Psoas muscle (tissue), 8 donors: ENCODE data around the gene TGM3. TPM values are rescaled to one million over a fixed set of nuclear protein-coding genes. Genes with fewer than 3 reads are reported as not detected.

Experiments used
- ATAC-seq, 4 donors: fragments of 200-7000 bp; cut with Tn5 transposase; one replicate each; pipeline ENCODE4 v1.9.1; 2020; ENCODE audit warnings: moderate library complexity in 3 of 4, mild to moderate bottlenecking in 2 of 4
- DNase-seq, 2 donors: peaks; one replicate each; pipeline ENCODE4 v3.0.0-alpha.2; 2020
- H3K27ac ChIP-seq: fragments of 200-600 bp; one replicate; pipeline ENCODE4 v1.8.0; 2022
- H3K27me3 ChIP-seq, 3 donors: fragments of 200-600 bp in 1 of 3; one replicate each; pipeline versions ENCODE4 v1.6.1 to v1.8.0; 2013 to 2022; ENCODE audit warnings: low read length in 2 of 3, mild to moderate bottlenecking in 2 of 3, moderate library complexity in 1 of 3; ENCODE audit not compliant: insufficient read depth in 3 of 3
- H3K36me3 ChIP-seq, 2 donors: fragments of 200-600 bp in 1 of 2; one replicate each; pipeline versions ENCODE4 v1.6.1 to v1.8.0; 2013 to 2022; ENCODE audit warnings: low read depth in 1 of 2, mild to moderate bottlenecking in 1 of 2, moderate library complexity in 1 of 2; ENCODE audit not compliant: insufficient read depth in 1 of 2
- H3K4me1 ChIP-seq: fragments of 200-600 bp; one replicate; pipeline ENCODE4 v1.8.0; 2022
- H3K4me3 ChIP-seq: fragments of 200-600 bp; one replicate; pipeline ENCODE4 v1.8.0; 2022; ENCODE audit warnings: mild to moderate bottlenecking
- H3K9me3 ChIP-seq: fragments of 200-600 bp; one replicate; pipeline ENCODE4 v1.8.0; 2022
- CTCF ChIP-seq: fragments of 200-600 bp; IDR thresholded peaks from one replicate; pipeline ENCODE4 v1.8.0; 2022; ENCODE audit warnings: antibody characterized with exemption
- WGBS, 3 donors: extraction: QIAGEN DNeasy Blood & Tissue Kit; methylation state at CpG; one replicate each; pipeline versions ENCODE4 v1.1.6 to v1.1.7; 2013; 5-methylcytosine and 5-hydroxymethylcytosine counted together
- intact Hi-C, 2 donors: fragments of 100-400 bp; cut with DNase I; formaldehyde crosslinking; loops; one replicate each; pipeline versions ENCODE4 v1.11.0 to v1.14.2; 2022
- polyA plus RNA-seq, 3 donors: library from polyadenylated mRNA; stranded (reverse); fragments of 200-250 nt; gene quantifications; one replicate each; pipeline ENCODE4 v1.2.3, GENCODE V29; 2013
- total RNA-seq, 4 donors: library from RNA; stranded (reverse); fragmentation: NEBNext Ultra II Directional in 2 of 4; extraction: Animal tissue kit (Norgen Biotek cat#: 25700) in 2 of 4; gene quantifications; one replicate each; pipeline versions ENCODE4 v1.2.1 to v1.2.4, GENCODE V29; 2021 to 2023
- donor health status: healthy with polysubstance abuse.
- donor health status: DM: no; HTN: no; CAD: no; lungs with moderate emphysema.
- donor health status: Bipolar disorder and iron deficiency.
- donor health status: healthy.
- donor health status: DM: yes; HTN: yes; CAD: no.
- donor health status: DM: no; HTN: no; CAD: no.
- donor health status: DM: no; HTN: no; CAD: no.
- donor health status: DM: yes; HTN: yes; CAD: no.

The TGM3 gene
- total and polyA plus RNA-seq, 7 donors = 0.07 to 0.14 (median 0.11) TPM; not detected in 4

- intact Hi-C loops = no loop called here
- DNase-seq (no peak), ATAC-seq (no peak)
- TF ChIP-seq CTCF = no peak
- peaks cover 0 to 4% (median 0%) of the 10 kb centered on the region in 3 donors for H3K27me3 ChIP-seq
- H3K36me3 ChIP-seq = no peaks in the 10 kb centered on the region
- no peaks in the 10 kb centered on the region for H3K4me1 ChIP-seq
- 89 to 92% (median 89%) methylated on average over 7 of the region's 7 CpGs for WGBS, 3 donors
- H3K9me3 ChIP-seq = no peaks in the 10 kb centered on the region
- H3K27ac ChIP-seq = no peak overlapping the region
- no peak overlapping the region for H3K4me3 ChIP-seq
Measured at GRCh38 chr20:2273634-2274302, 22.0 kb upstream of the TGM3 start.

GRCh38 chr20:2276015-2276414 is 19.8 kb upstream of the TGM3 start:
- Histone ChIP-seq H3K36me3 (no peaks in the 10 kb centered on the region), H3K9me3 (peaks cover 5% of the 10 kb centered on the region), H3K4me1 (no peaks in the 10 kb centered on the region), H3K4me3 (no peak overlapping the region), H3K27me3 (peaks cover 0 to 8% (median 0%) of the 10 kb centered on the region in 3 donors), H3K27ac (no peak overlapping the region)
- DNase-seq = no peak
- no peak for TF ChIP-seq CTCF
- intact Hi-C loops = no loop called here
- 73 to 79% (median 79%) methylated on average over 1 of the region's 1 CpG for WGBS, 3 donors
- ATAC-seq = no peak

GRCh38 chr20:2279253-2279779 is 16.5 kb upstream of the TGM3 start:
- WGBS, 3 donors = 43 to 63% (median 48%) methylated on average over 5 of the region's 5 CpGs
- ATAC-seq (no peak), DNase-seq (no peak)
- TF ChIP-seq CTCF = no peak
- Histone ChIP-seq H3K27ac (no peak overlapping the region), H3K27me3 (peaks cover 0 to 8% (median 0%) of the 10 kb centered on the region in 3 donors), H3K4me1 (no peaks in the 10 kb centered on the region), H3K36me3 (no peaks in the 10 kb centered on the region), H3K9me3 (peaks cover 6% of the 10 kb centered on the region), H3K4me3 (no peak overlapping the region)
- intact Hi-C loops = no loop called here

- Histone ChIP-seq H3K36me3 (no peaks in the 10 kb centered on the region), H3K27me3 (peaks cover 0 to 6% (median 0%) of the 10 kb centered on the region in 3 donors), H3K27ac (no peak overlapping the region), H3K4me1 (no peaks in the 10 kb centered on the region), H3K4me3 (no peak overlapping the region), H3K9me3 (peaks cover 6% of the 10 kb centered on the region)
- 81 to 87% (median 86%) methylated on average over 6 of the region's 6 CpGs for WGBS, 3 donors
- intact Hi-C loops = no loop called here
- ATAC-seq (no peak), DNase-seq (no peak)
- no peak for TF ChIP-seq CTCF
Measured at GRCh38 chr20:2280082-2280481, 15.7 kb upstream of the TGM3 start.

GRCh38 chr20:2281563-2281962 is 14.2 kb upstream of the TGM3 start:
- WGBS, 3 donors = 85 to 94% (median 91%) methylated on average over 3 of the region's 3 CpGs
- no peak for ATAC-seq
- intact Hi-C loops = no loop called here
- H3K4me1 ChIP-seq = no peaks in the 10 kb centered on the region
- no peaks in the 10 kb centered on the region for H3K36me3 ChIP-seq
- peaks cover 6% of the 10 kb centered on the region for H3K9me3 ChIP-seq
- no peak for TF ChIP-seq CTCF
- H3K27me3 ChIP-seq = peaks cover 0 to 6% (median 0%) of the 10 kb centered on the region in 3 donors
- H3K4me3 ChIP-seq = no peak overlapping the region
- H3K27ac ChIP-seq = no peak overlapping the region
- DNase-seq = no peak
